MCF 10A (cell line): ENCODE results near the gene DCAF12. TPM values are rescaled to one million over a fixed set of nuclear protein-coding genes. Genes with fewer than 3 reads are reported as not detected.

ENCODE experiments used
- BruUV-seq: library from RNA; stranded (reverse); fragments of 400-500 nt; replicated peaks from 2 replicates; lab custom pipeline; 2021; lab: Mats Ljungman, UMichigan
- CTCF ChIA-PET: fragments of 300-600 bp; sonication (Branson Sonifier 250); formaldehyde crosslinking; extraction: SDS; loops from one replicate; lab custom pipeline; 2021; ENCODE audit warnings: antibody characterized with exemption, inconsistent platforms; lab: Yijun Ruan, JAX
- POLR2A ChIA-PET: fragments of 300-600, 350-650 bp; sonication (Branson Sonifier 250); formaldehyde crosslinking; extraction: SDS; loops from one replicate; lab custom pipeline; 2020; ENCODE audit warnings: antibody characterized with exemption, inconsistent platforms; lab: Yijun Ruan, JAX
- DNase-seq: peaks from one replicate; pipeline ENCODE4 v3.0.0-alpha.2; 2018; ENCODE audit not compliant: unreplicated experiment
- H3K27ac Mint-ChIP-seq: one replicate; pipeline ENCODE4 v1.8.0; 2022; ENCODE audit warnings: mild to moderate bottlenecking, low read depth, mixed read lengths; ENCODE audit not compliant: unreplicated experiment
- H3K27me3 Mint-ChIP-seq: one replicate; pipeline ENCODE4 v1.8.0; 2022; ENCODE audit warnings: mixed read lengths; ENCODE audit not compliant: insufficient read depth, unreplicated experiment
- H3K36me3 Mint-ChIP-seq: one replicate; pipeline ENCODE4 v1.8.0; 2022; ENCODE audit warnings: mild to moderate bottlenecking, moderate library complexity, mixed read lengths; ENCODE audit not compliant: insufficient read depth, unreplicated experiment
- H3K4me1 Mint-ChIP-seq: one replicate; pipeline ENCODE4 v1.8.0; 2022; ENCODE audit warnings: mixed read lengths; ENCODE audit not compliant: insufficient read depth, unreplicated experiment
- H3K4me3 Mint-ChIP-seq: one replicate; pipeline ENCODE4 v1.8.0; 2022; ENCODE audit warnings: mild to moderate bottlenecking, moderate library complexity, mixed read lengths; ENCODE audit not compliant: unreplicated experiment
- H3K9me3 Mint-ChIP-seq: one replicate; pipeline ENCODE4 v1.8.0; 2022; ENCODE audit warnings: mixed read lengths; ENCODE audit not compliant: unreplicated experiment
- CTCF ChIP-seq: fragments of 200-600 bp; IDR thresholded peaks from one replicate; pipeline ENCODE4 v1.8.0; 2022; ENCODE audit warnings: antibody characterized with exemption, mild to moderate bottlenecking; ENCODE audit not compliant: unreplicated experiment
- intact Hi-C: fragments of 100-400 bp; cut with micrococcal nuclease; formaldehyde crosslinking; loops from 2 replicates; pipeline ENCODE4 v1.14.1; 2022
- total RNA-seq: library from RNA; stranded (reverse); gene quantifications from 2 replicates; pipeline ENCODE4 v1.2.3, GENCODE V29; 2022

Gene DCAF12
- total RNA-seq, 1 experiment from 2014 or later = 39.8 TPM

- Mint-ChIP-seq H3K4me3 (peak overlapping the region; percentile 93), H3K4me1 (peaks cover 39% of the 10 kb centered on the region), H3K27me3 (no peaks in the 10 kb centered on the region), H3K9me3 (no peaks in the 10 kb centered on the region), H3K27ac (peak overlapping the region; percentile 93), H3K36me3 (peaks cover 38% of the 10 kb centered on the region)
- no TSS peak for BruUV-seq
- POLR2A ChIA-PET = interaction anchor here (0.6 to 5.4 kb wide), 18 partner anchors 16 to 253 kb away, joined by 3 to 71 read pairs (median 5); partner anchors contain the start of genes UBAP1 and UBAP2
- intact Hi-C loops = loop anchor here (1.0 to 2.0 kb wide), 3 partner anchors 53 to 199 kb away; no protein-coding TSS in a partner anchor
- TF ChIP-seq CTCF = no peak
- peak; percentile 27 for DNase-seq
- CTCF ChIA-PET = interaction anchor here (0.7 to 3.1 kb wide), 3 partner anchors 10 to 128 kb away, joined by 3 to 16 read pairs (median 4); no protein-coding TSS in a partner anchor
These were observed 754 bp downstream of the DCAF12 start for GRCh38 chr9:34125681-34126206.

- no peak for TF ChIP-seq CTCF
- Mint-ChIP-seq H3K4me1 (peaks cover 39% of the 10 kb centered on the region), H3K27me3 (no peaks in the 10 kb centered on the region), H3K27ac (peak overlapping the region; percentile 93), H3K4me3 (peak overlapping the region; percentile 93), H3K36me3 (peaks cover 38% of the 10 kb centered on the region), H3K9me3 (no peaks in the 10 kb centered on the region)
- POLR2A ChIA-PET = interaction anchor here (0.6 to 5.4 kb wide), 11 partner anchors 28 to 206 kb away, joined by 3 to 71 read pairs (median 6); partner anchors contain the start of gene UBAP1
- peak; percentile 3 for DNase-seq
- CTCF ChIA-PET = interaction anchor here (0.6 to 3.1 kb wide), 3 partner anchors 49 to 129 kb away, joined by 3 to 16 read pairs (median 3); no protein-coding TSS in a partner anchor
- intact Hi-C loops = no loop called here
- BruUV-seq = no TSS peak
These were observed 1.6 kb downstream of the DCAF12 start for GRCh38 chr9:34124926-34125325.

GRCh38 chr9:34124099-34124498 is 2.4 kb downstream of the DCAF12 start:
- Mint-ChIP-seq H3K36me3 (peaks cover 43% of the 10 kb centered on the region), H3K27me3 (no peaks in the 10 kb centered on the region), H3K4me1 (peaks cover 39% of the 10 kb centered on the region), H3K27ac (peak overlapping the region; percentile 93), H3K9me3 (no peaks in the 10 kb centered on the region), H3K4me3 (peak overlapping the region; percentile 93)
- no peak for TF ChIP-seq CTCF
- CTCF ChIA-PET = interaction anchor here (0.6 to 3.1 kb wide), 3 partner anchors 50 to 130 kb away, joined by 3 to 16 read pairs (median 3); no protein-coding TSS in a partner anchor
- peak; percentile 6 for DNase-seq
- BruUV-seq = no TSS peak
- POLR2A ChIA-PET = interaction anchor here (0.6 to 5.4 kb wide), 6 partner anchors 14 to 130 kb away, joined by 3 to 71 read pairs (median 6); partner anchors contain the start of gene UBAP1
- intact Hi-C loops = no loop called here

GRCh38 chr9:34123682-34124081 is 2.8 kb downstream of the DCAF12 start:
- CTCF ChIA-PET = interaction anchor here (0.6 kb wide), 1 partner anchor 24 kb away, joined by 3 read pairs; no protein-coding TSS in a partner anchor
- Mint-ChIP-seq H3K36me3 (peaks cover 43% of the 10 kb centered on the region), H3K4me1 (peaks cover 39% of the 10 kb centered on the region), H3K4me3 (peak overlapping the region; percentile 93), H3K27ac (peak overlapping the region; percentile 93), H3K27me3 (no peaks in the 10 kb centered on the region), H3K9me3 (no peaks in the 10 kb centered on the region)
- intact Hi-C loops = no loop called here
- DNase-seq = no peak
- TF ChIP-seq CTCF = no peak
- BruUV-seq = no TSS peak
- POLR2A ChIA-PET = interaction anchor here (0.7 to 5.3 kb wide), 8 partner anchors 10 to 1604 kb away, joined by 3 to 71 read pairs (median 4); partner anchors contain the start of gene UBAP1
